C4-2B (cell line): ENCODE data around the gene CCL7.

Experiments used
- ZFX ChIP-seq: fragments of 450-650 bp; IDR thresholded peaks from 2 replicates; pipeline ENCODE4 v1.6.1; 2017
- TF ChIP-seq, protein P1 (sequence below): fragments of 450-650 bp; conservative IDR thresholded peaks from 2 replicates; pipeline ENCODE4 v1.5.1; 2017; ENCODE audit warnings: mild to moderate bottlenecking

DNA sequence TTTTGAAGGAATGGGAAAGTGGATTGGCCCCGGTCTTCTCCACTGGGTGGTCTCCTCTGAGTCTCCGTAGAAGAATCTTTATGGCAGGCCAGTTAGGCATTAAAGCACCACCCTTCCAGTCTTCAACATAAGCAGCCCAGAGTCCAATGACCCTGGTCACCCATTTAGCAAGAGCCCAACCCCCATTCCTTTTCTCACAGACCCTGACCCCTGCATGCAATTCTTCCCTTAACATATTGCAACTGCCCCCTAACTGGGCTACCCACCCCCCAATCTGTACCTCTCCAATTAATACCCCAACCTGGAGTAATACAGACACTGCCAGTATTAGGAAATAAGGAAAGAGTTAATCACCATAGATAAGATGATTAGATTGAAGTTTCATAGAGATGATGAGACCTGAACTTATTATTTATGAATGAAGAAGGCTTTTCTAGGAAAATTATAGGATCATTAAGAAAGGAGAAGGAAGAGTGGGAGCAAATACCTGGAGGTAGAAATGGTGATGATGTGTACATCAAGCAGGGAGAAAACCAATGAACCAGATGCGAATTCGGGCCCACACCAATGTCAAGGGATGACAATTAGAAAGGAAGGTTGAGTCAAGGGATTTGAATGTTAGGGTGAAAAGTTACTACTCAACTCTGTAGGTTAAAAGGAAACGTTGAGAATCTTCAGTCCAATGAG, 12.6 kb upstream of the CCL7 start:
- TF ChIP-seq, protein P1, sequence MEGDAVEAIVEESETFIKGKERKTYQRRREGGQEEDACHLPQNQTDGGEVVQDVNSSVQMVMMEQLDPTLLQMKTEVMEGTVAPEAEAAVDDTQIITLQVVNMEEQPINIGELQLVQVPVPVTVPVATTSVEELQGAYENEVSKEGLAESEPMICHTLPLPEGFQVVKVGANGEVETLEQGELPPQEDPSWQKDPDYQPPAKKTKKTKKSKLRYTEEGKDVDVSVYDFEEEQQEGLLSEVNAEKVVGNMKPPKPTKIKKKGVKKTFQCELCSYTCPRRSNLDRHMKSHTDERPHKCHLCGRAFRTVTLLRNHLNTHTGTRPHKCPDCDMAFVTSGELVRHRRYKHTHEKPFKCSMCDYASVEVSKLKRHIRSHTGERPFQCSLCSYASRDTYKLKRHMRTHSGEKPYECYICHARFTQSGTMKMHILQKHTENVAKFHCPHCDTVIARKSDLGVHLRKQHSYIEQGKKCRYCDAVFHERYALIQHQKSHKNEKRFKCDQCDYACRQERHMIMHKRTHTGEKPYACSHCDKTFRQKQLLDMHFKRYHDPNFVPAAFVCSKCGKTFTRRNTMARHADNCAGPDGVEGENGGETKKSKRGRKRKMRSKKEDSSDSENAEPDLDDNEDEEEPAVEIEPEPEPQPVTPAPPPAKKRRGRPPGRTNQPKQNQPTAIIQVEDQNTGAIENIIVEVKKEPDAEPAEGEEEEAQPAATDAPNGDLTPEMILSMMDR, result no peak
- no peak for TF ChIP-seq ZFX
